GM18508 (cell line): ENCODE data around the gene TMEM167A.

ENCODE experiments used
- ATAC-seq: cut with Tn5 transposase; IDR thresholded peaks from one replicate; pipeline ENCODE4 v1.9.1; 2021; ENCODE audit warnings: moderate number of reproducible peaks; ENCODE audit not compliant: insufficient read depth, unreplicated experiment

The TMEM167A gene, protein sequence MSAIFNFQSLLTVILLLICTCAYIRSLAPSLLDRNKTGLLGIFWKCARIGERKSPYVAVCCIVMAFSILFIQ

DNA sequence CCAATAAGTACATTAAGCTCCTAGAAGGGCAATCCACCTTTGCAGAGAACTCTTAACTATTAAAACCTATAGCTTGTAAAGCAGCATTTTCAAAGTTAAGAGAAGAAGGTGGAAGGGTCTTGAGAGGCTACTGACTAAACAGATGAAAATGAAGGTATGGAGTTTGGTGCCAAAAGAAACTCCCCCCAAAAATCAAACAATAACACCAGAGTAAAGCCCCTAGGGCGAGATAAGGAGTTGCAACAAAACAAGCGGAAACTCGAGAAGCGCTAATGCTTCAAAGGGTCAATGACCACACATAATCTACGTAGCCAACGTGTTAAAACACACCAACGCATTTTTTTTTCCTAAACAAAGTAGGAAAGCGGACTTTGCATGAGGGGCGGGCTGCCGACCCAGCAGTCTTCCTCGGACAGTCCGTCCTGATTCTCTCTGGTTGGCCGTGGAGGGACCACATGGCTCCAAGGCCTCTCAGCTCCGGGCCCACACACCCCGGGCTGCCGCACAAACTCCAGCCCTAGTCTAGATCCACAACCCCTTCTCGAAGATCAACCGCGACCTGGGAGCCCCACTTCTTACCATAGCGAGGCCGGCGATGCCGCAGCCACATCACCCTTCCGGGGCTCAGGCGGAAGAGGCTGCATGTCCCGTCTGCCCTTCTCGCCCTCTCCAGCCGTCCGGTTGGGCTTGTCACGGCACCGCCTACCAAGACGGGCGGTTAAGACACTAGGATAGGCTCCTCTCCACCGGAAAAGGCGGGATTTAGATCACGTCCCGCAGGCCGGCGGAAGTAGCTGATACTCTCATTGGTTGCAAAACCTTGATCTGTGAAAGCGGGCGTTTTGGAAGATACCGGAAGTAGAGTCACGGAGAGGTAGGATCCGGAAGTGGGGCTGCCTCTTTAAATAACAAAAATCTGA lies at the start of gene TMEM167A, which contains the start of gene XRCC4:
TSS of gene TMEM167A (minus strand) at position 653 of the 920 bp plus-strand sequence. CDS start at position 582, 71 bp downstream.
TSS of gene XRCC4 (plus strand) at position 806 of the 920 bp plus-strand sequence. CDS start 27,373 bp downstream, outside the sequence.
- peak; percentile 98 for ATAC-seq

DNA sequence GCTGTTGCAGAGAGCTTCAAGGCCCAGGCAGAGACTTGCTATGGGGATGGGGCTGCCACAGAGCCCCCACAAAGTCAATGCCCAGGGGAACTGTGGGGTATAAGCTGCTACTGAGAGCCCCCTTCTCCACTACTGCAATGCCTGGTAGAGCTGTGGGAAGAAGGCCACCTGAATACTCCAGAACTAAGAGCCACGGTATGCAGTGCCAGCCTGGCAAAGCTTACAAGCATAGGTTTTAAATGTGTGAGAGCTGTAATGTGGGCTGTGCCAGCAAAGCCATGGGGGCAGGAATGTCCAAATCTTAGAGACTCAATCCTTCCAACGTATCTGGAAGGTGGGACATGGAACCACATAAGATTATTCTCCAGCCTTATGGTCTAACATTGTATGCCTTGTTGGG lies 49.3 kb upstream of the TMEM167A start:
- ATAC-seq: no peak

DNA sequence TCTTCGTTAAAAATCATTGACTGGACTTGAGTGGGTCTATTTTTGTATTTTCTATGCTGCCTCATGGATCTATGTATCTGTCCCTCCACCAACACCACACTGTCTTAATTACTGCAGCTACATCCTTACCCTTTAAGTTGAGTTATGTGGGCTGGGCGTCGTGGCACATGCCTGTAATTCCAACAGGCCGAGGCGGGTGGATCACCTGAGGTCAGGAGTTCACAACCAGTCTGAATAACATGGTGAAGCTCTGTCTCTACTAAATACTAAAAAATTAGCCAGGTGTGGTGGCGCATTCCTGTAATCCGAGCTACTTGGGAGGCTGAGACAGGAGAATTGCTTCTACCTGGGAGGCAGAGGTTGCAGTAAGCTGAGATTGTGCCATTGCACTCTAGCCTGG lies 48.4 kb upstream of the TMEM167A start:
- no peak for ATAC-seq

- ATAC-seq: no peak
Observed at GRCh38 chr5:83124593-83124992, 47.4 kb upstream of the TMEM167A start.

DNA sequence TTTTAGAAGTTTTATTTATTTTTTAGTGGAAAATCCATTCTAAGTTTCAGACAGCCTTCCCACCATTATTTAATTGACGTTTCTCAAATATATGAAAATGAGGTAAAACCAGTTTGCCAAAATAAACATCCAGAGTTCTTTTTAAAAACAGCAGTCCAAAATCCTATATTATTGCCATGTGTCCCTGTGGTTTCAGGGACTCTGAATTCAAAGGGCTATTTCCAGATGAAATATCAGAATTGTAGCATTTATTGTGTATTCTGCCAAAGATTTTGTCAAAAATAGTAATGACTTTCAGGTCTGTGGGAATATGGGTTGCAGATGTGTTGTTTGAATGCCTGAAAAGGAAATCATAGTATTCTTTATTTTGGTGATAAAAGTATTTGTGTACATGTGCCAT lies 41.8 kb upstream of the TMEM167A start:
- no peak for ATAC-seq

DNA sequence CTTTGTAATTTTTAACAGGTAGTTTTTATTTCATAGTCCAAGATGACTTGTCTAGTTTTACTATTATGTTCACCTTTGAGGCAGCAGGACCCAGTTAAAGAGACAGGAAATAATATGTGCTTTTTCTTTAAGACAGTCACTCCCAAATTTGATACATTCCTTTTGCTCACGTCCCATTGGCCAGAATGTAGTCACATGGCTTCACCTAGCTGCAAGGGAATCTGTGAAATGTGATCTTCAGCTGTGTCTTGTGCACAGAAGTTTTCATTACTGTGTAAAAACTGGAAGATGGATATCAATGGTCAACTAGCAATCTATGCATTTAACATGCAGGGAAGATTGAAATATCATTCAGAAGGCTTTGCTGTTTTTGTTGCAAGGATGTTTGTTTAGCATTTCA lies 41.3 kb upstream of the TMEM167A start:
- ATAC-seq: no peak

DNA sequence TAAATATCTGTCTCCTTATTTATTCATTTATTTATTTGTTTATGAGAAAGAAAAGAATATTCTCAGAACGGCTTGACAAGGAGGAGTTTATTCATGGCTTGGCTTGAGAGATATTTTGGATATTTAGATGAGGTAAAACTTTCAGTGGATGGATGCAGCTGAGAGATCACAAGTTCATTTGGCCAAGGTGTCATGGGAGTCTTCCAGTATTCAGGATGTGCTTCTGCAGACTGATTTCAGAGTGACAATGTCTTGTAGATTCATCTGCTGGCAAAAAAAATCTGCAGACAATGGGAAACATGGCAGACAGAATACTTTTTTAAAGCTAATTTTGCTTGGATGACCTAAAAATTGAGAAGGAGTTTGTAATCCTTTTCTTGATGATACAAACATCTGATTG lies 38.6 kb upstream of the TMEM167A start:
- no peak for ATAC-seq

DNA sequence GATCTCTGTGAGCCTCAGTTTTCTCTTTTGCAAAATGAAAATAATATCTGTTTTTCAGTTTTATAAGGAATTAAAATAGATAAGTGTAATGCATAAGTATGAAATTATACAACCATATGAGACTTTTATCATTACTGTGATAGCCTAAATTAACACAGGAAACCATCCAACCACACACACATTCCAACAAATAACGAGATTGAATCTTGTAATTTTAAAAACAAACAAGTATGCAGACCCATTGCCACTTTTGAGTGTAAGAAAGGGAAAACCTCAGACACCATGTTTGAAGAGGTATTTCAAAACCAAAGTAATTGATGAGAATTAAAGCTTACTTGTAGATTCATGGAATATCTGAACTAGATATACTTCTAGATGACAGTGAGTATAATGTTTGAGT lies 32.2 kb upstream of the TMEM167A start:
- no peak for ATAC-seq

GRCh38 chr5:83107692-83108420 lies 30.7 kb upstream of the TMEM167A start:
- no peak for ATAC-seq

DNA sequence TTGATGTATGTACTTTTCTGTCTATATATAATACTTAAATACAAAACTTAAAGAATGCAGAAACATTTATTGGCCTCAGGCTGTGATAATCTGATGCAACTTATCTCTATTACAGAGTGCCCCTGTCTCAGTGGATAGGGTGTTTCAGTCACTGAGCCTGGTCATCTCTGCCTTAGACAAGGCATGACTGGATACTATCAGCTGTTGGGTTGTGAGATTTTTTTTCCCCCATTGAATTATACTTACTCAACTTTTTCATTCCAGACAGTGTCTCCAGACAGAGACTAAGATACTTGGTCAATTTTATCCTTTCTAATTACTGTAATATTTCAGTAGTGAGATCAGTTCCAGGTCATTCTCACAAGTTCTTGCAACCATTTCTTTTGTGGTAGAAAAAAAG lies 26.8 kb upstream of the TMEM167A start:
- ATAC-seq: no peak

GRCh38 chr5:83102364-83102980 lies 25.3 kb upstream of the TMEM167A start:
- no peak for ATAC-seq

DNA sequence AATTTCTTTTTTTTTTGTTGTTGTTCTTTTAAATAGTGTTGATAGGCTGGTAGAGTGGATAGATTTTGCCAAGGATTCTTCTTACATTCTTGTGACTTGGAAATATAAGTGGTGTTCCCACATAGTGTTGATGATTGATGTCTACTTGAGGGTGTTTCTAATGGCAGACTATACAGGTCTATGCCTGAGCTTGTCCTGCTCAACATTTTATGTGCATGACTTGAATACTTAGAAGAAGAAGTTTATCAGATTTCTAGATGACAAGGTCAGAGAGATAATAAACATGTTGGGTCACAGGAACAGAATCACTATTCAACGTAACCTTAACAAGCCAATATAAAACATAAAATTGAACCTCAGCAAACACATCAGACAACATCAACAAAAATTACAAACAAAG lies 24.3 kb upstream of the TMEM167A start:
- no peak for ATAC-seq

GRCh38 chr5:83099445-83099844 lies 22.3 kb upstream of the TMEM167A start:
- ATAC-seq: no peak

GRCh38 chr5:83099001-83099400 lies 21.8 kb upstream of the TMEM167A start:
- no peak for ATAC-seq

GRCh38 chr5:83097689-83098231 lies 20.6 kb upstream of the TMEM167A start:
- ATAC-seq: no peak

DNA sequence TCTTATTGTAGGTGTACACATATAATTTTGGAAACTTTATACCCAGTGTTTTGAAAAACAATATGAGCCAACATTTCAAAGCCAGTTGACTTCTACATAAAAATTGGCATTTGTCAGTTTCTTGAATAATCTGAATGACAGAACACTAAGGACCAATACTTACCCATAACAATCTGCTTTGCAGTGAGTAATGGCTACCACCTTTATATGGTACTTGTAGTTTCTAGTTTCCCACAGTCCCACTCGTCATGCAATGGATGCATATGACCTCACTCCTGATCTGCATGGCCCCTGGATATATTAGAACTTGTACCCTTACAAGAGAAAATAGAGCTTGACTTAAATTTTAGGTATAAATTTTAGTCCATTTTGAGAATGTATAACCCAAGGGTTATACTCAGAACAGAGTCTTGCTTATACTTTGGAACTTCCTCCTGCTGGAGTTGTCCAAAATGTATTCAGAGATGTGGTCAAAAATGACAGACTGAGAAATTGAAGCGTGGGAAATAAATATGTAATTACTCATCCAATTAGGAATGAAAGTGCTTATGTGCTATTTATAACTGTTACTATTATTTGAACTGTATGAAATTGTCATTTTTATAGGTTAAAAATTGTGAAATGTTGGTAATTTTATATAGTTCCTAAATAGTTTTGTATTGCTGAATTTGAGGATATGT lies 19.6 kb upstream of the TMEM167A start:
- ATAC-seq: no peak

- no peak for ATAC-seq
Observed at GRCh38 chr5:83095957-83096539, 18.9 kb upstream of the TMEM167A start.

GRCh38 chr5:83095163-83095956 lies 18.2 kb upstream of the TMEM167A start:
- no peak for ATAC-seq

DNA sequence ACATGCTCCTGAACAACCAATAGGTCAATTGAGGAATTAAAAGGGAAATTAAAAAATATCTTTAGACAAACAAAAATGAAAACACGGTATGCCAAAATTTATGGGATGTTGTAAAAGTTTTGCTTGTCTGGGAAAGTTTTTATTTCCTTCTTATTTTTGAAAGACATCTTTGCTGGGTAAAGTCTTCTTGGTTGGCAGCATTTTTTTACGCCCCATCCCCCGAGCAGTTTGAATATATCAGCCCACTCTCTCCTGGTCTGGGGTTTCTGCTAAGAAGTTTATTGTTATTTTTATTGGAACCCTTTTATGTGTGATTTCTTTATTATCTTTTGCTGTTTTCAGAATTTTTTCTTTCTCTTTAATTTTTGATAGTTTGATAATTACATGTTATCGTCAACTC lies 16.5 kb upstream of the TMEM167A start:
- ATAC-seq: no peak
